Sigmoid colon (tissue), 7 donors: ENCODE results near the gene SUGCT. TPM values are rescaled to one million over a fixed set of nuclear protein-coding genes. Genes with fewer than 3 reads are reported as not detected.
A peak's percentile ranks its signal among the peaks of the same experiment; 100 is the strongest.

Source experiments
- DNase-seq: peaks from one replicate; pipeline ENCODE4 v3.0.0-alpha.2; 2019
- H3K27ac ChIP-seq, 4 donors: fragments of 200-600 bp; sonication (generic); one replicate each; pipeline ENCODE4 v1.5.1; 2016 to 2019; ENCODE audit warnings: mild to moderate bottlenecking in 1 of 4
- H3K27me3 ChIP-seq, 3 donors: fragments of 200-600 bp; sonication (generic); one replicate each; pipeline ENCODE4 v1.5.1; 2019; ENCODE audit warnings: mild to moderate bottlenecking in 1 of 3
- H3K36me3 ChIP-seq, 4 donors: fragments of 200-600 bp; sonication (generic); one replicate each; pipeline ENCODE4 v1.5.1; 2016 to 2019
- H3K4me1 ChIP-seq, 4 donors: fragments of 200-600 bp; sonication (generic); one replicate each; pipeline ENCODE4 v1.5.1; 2017 to 2019
- H3K4me3 ChIP-seq, 4 donors: fragments of 200-600 bp; sonication (generic); one replicate each; pipeline ENCODE4 v1.5.1; 2017 to 2019; ENCODE audit warnings: mild to moderate bottlenecking in 2 of 4, moderate library complexity in 1 of 4
- H3K9me3 ChIP-seq, 4 donors: fragments of 200-600 bp in 3 of 4; sonication (generic) in 3 of 4; one replicate each; pipeline versions ENCODE4 v1.5.1 to v1.6.1; 2013 to 2019
- EP300 ChIP-seq, 4 donors: sonication (generic); formaldehyde crosslinking; IDR thresholded peaks; one replicate each; pipeline ENCODE4 v1.6.1; 2017; ENCODE audit warnings: antibody characterized with exemption in 4 of 4
- POLR2A ChIP-seq, 2 donors: fragments of 450-650 bp; IDR thresholded peaks; one replicate each; pipeline ENCODE4 v1.6.1; 2016; ENCODE audit warnings: antibody characterized with exemption in 2 of 2, mild to moderate bottlenecking in 2 of 2, moderate library complexity in 2 of 2
- POLR2AphosphoS5 ChIP-seq, 4 donors: sonication (generic); formaldehyde crosslinking; IDR thresholded peaks; one replicate each; pipeline ENCODE4 v1.6.1; 2017; ENCODE audit warnings: antibody characterized with exemption in 4 of 4
- WGBS, 2 donors: extraction: QIAGEN DNeasy Blood & Tissue Kit; methylation state at CpG; one replicate each; pipeline ENCODE4 v1.1.7; 2013; 5-methylcytosine and 5-hydroxymethylcytosine counted together
- intact Hi-C: fragments of 100-400 bp; cut with DNase I; formaldehyde crosslinking; loops from one replicate; pipeline ENCODE4 v1.15.1; 2023
- polyA plus RNA-seq, 3 donors: library from polyadenylated mRNA; stranded (reverse); fragments of 200-250 nt; gene quantifications; one replicate each; pipeline ENCODE4 v1.2.3, GENCODE V29; 2013
- total RNA-seq, 4 donors: library from RNA; depleted of rRNA; stranded (reverse); fragments of >200 nt; gene quantifications; one replicate each; pipeline ENCODE4 v1.1.0, GENCODE V29; 2016
- TF ChIP-seq, protein P1 (sequence below), 4 experiments: fragments of 450-650 bp in 3 of 4; fragments of 200-600 bp in 1 of 4; IDR thresholded peaks; one replicate each; pipeline ENCODE4 v1.5.1; 2016 to 2019; ENCODE audit warnings: antibody characterized with exemption in 4 of 4, mild to moderate bottlenecking in 3 of 4, moderate library complexity in 2 of 4
- donor health status: healthy with polysubstance abuse.
- donor health status: Bipolar disorder and iron deficiency.
- donor health status: healthy.

Gene SUGCT
- total and polyA plus RNA-seq, 7 donors: 2.3 to 25.9 (median 6.3) TPM

GRCh38 chr7:40682696-40683095 lies 547.9 kb downstream of the SUGCT start:
- no peaks in the 10 kb centered on the region for H3K9me3 ChIP-seq
- DNase-seq: no peak
- H3K36me3 ChIP-seq: no peaks in the 10 kb centered on the region
- no peak for TF ChIP-seq POLR2AphosphoS5 (IDR thresholded peaks at IDR 0.05)
- TF ChIP-seq, protein P1, sequence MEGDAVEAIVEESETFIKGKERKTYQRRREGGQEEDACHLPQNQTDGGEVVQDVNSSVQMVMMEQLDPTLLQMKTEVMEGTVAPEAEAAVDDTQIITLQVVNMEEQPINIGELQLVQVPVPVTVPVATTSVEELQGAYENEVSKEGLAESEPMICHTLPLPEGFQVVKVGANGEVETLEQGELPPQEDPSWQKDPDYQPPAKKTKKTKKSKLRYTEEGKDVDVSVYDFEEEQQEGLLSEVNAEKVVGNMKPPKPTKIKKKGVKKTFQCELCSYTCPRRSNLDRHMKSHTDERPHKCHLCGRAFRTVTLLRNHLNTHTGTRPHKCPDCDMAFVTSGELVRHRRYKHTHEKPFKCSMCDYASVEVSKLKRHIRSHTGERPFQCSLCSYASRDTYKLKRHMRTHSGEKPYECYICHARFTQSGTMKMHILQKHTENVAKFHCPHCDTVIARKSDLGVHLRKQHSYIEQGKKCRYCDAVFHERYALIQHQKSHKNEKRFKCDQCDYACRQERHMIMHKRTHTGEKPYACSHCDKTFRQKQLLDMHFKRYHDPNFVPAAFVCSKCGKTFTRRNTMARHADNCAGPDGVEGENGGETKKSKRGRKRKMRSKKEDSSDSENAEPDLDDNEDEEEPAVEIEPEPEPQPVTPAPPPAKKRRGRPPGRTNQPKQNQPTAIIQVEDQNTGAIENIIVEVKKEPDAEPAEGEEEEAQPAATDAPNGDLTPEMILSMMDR (IDR thresholded peaks at IDR 0.05): no peak
- TF ChIP-seq EP300 (IDR thresholded peaks at IDR 0.05): no peak
- no peak for TF ChIP-seq POLR2A (IDR thresholded peaks at IDR 0.05)
- no peaks in the 10 kb centered on the region for H3K27me3 ChIP-seq
- peaks cover 0 to 6% (median 0%) of the 10 kb centered on the region in 4 donors for H3K4me1 ChIP-seq
- peak overlapping the region in 1 of 4 donors; percentile 7 for H3K27ac ChIP-seq
- H3K4me3 ChIP-seq: no peak overlapping the region
- intact Hi-C loops: no loop called here

GRCh38 chr7:40694026-40694809 lies 559.4 kb downstream of the SUGCT start:
- WGBS, 2 donors: 79 to 88% methylated on average over 6 of the region's 6 CpGs
- no peak for DNase-seq
- Histone ChIP-seq H3K36me3 (no peaks in the 10 kb centered on the region), H3K4me1 (no peaks in the 10 kb centered on the region), H3K27ac (no peak overlapping the region), H3K4me3 (no peak overlapping the region), H3K9me3 (no peaks in the 10 kb centered on the region), H3K27me3 (no peaks in the 10 kb centered on the region)
- intact Hi-C loops: no loop called here
- TF ChIP-seq POLR2AphosphoS5 (IDR thresholded peaks at IDR 0.05): no peak
- TF ChIP-seq POLR2A (IDR thresholded peaks at IDR 0.05): no peak
- TF ChIP-seq, protein P1 (IDR thresholded peaks at IDR 0.05): no peak

DNA sequence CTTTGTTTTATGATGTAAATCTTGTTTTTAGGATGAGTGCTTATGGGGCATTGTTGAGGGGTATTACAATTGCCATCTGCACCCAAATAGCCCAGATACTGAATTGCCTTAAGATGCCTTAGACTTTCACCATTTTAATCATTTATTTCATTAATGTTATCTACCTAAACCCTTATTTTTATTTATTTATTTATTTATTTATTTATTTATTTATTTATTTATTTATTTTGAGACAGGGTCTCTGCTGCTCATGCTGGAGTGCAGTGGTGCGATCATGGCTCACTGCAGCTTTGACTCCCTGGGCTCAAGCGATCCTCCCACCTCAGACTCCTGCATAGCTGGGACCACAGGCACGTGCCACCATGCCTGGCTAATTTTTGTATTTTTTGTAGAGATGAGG lies 560.2 kb downstream of the SUGCT start:
- H3K27me3 ChIP-seq: no peaks in the 10 kb centered on the region
- no peaks in the 10 kb centered on the region for H3K36me3 ChIP-seq
- TF ChIP-seq POLR2A (IDR thresholded peaks at IDR 0.05) (no peak), EP300 (IDR thresholded peaks at IDR 0.05) (no peak), POLR2AphosphoS5 (IDR thresholded peaks at IDR 0.05) (no peak)
- TF ChIP-seq, protein P1 (IDR thresholded peaks at IDR 0.05): no peak
- intact Hi-C loops: no loop called here
- no peaks in the 10 kb centered on the region for H3K9me3 ChIP-seq
- H3K27ac ChIP-seq: no peak overlapping the region
- H3K4me1 ChIP-seq: no peaks in the 10 kb centered on the region
- H3K4me3 ChIP-seq: no peak overlapping the region
- 97% methylated on average over 3 of the region's 3 CpGs for WGBS, 2 donors
- DNase-seq: no peak

- Histone ChIP-seq H3K27ac (no peak overlapping the region), H3K27me3 (no peaks in the 10 kb centered on the region), H3K4me3 (no peak overlapping the region), H3K4me1 (no peaks in the 10 kb centered on the region), H3K36me3 (no peaks in the 10 kb centered on the region), H3K9me3 (no peaks in the 10 kb centered on the region)
- intact Hi-C loops: no loop called here
- no peak for DNase-seq
- TF ChIP-seq, protein P1 (IDR thresholded peaks at IDR 0.05): no peak
- no peak for TF ChIP-seq POLR2AphosphoS5 (IDR thresholded peaks at IDR 0.05)
- no peak for TF ChIP-seq POLR2A (IDR thresholded peaks at IDR 0.05)
- TF ChIP-seq EP300 (IDR thresholded peaks at IDR 0.05): no peak
- 94% methylated on average over 4 of the region's 4 CpGs for WGBS, 2 donors
Observed at GRCh38 chr7:40697653-40698052, 562.8 kb downstream of the SUGCT start.
